Measurements from ENCODE around the gene HIVEP2.

The HIVEP2 gene

GRCh38 chr6:142926494-142927270 is 18.3 kb downstream of the HIVEP2 start:
- Histone ChIP-seq H3K36me3 (ENCODE audit: control insufficient read depth, insufficient read depth, low read length) (no peaks in the 10 kb centered on the region), H3K27ac (peak overlapping the region; percentile 86), H2AFZ (peak overlapping the region; percentile 94), H3K4me2 (ENCODE audit: low read length) (peak overlapping the region; percentile 59), H3K27me3 (ENCODE audit: control insufficient read depth, insufficient read depth, low read length) (no peaks in the 10 kb centered on the region), H3K4me3 (ENCODE audit: low read depth, low read length) (peak overlapping the region; percentile 52), H3K9ac (peak overlapping the region; percentile 72), H3K4me1 (peaks cover 2% of the 10 kb centered on the region), H3K9me3 (ENCODE audit: control insufficient read depth, low read length) (no peaks in the 10 kb centered on the region), H3K79me2 (peaks cover 13% of the 10 kb centered on the region)
- TF ChIP-seq CTCF (IDR thresholded peaks at IDR 0.05) = no peak

GRCh38 chr6:142926177-142926493 is 18.8 kb downstream of the HIVEP2 start:
- Histone ChIP-seq H3K9me3 (ENCODE audit: control insufficient read depth, low read length) (no peaks in the 10 kb centered on the region), H3K4me3 (ENCODE audit: low read depth, low read length) (peak overlapping the region; percentile 52), H3K79me2 (peaks cover 8% of the 10 kb centered on the region), H3K27ac (peak overlapping the region; percentile 86), H2AFZ (peak overlapping the region; percentile 94), H3K9ac (peak overlapping the region; percentile 72), H3K36me3 (ENCODE audit: control insufficient read depth, insufficient read depth, low read length) (no peaks in the 10 kb centered on the region), H3K4me2 (ENCODE audit: low read length) (peak overlapping the region; percentile 59), H3K27me3 (ENCODE audit: control insufficient read depth, insufficient read depth, low read length) (no peaks in the 10 kb centered on the region), H3K4me1 (peaks cover 2% of the 10 kb centered on the region)
- no peak for TF ChIP-seq CTCF (IDR thresholded peaks at IDR 0.05)

GRCh38 chr6:142925575-142926110 is 19.3 kb downstream of the HIVEP2 start:
- H3K27ac ChIP-seq = no peak overlapping the region
- H3K9me3 ChIP-seq (ENCODE audit: control insufficient read depth, low read length) = no peaks in the 10 kb centered on the region
- no peak overlapping the region for H3K4me3 ChIP-seq (ENCODE audit: low read depth, low read length)
- no peaks in the 10 kb centered on the region for H3K27me3 ChIP-seq (ENCODE audit: control insufficient read depth, insufficient read depth, low read length)
- H2AFZ ChIP-seq = no peak overlapping the region
- H3K36me3 ChIP-seq (ENCODE audit: control insufficient read depth, insufficient read depth, low read length) = no peaks in the 10 kb centered on the region
- TF ChIP-seq CTCF (IDR thresholded peaks at IDR 0.05) = no peak
- H3K79me2 ChIP-seq = peaks cover 8% of the 10 kb centered on the region
- no peak overlapping the region for H3K9ac ChIP-seq
- H3K4me2 ChIP-seq (ENCODE audit: low read length) = no peak overlapping the region
- H3K4me1 ChIP-seq = peaks cover 2% of the 10 kb centered on the region

GRCh38 chr6:142918339-142919042 is 26.5 kb downstream of the HIVEP2 start:
- Histone ChIP-seq H3K4me1 (no peaks in the 10 kb centered on the region), H3K27ac (no peak overlapping the region), H3K9me3 (ENCODE audit: control insufficient read depth, low read length) (no peaks in the 10 kb centered on the region), H3K4me2 (ENCODE audit: low read length) (no peak overlapping the region), H3K79me2 (peaks cover 14% of the 10 kb centered on the region), H3K36me3 (ENCODE audit: control insufficient read depth, insufficient read depth, low read length) (no peaks in the 10 kb centered on the region), H3K27me3 (ENCODE audit: control insufficient read depth, insufficient read depth, low read length) (no peaks in the 10 kb centered on the region), H3K4me3 (ENCODE audit: low read depth, low read length) (no peak overlapping the region), H2AFZ (no peak overlapping the region), H3K9ac (no peak overlapping the region)
- no peak for TF ChIP-seq CTCF (IDR thresholded peaks at IDR 0.05)

Measured in parathyroid adenoma (tissue), 2 donors.